H7 (cell line): ENCODE data around the gene EIF4H. TPM values are rescaled to one million over a fixed set of nuclear protein-coding genes. Genes with fewer than 3 reads are reported as not detected.
"Not testable (repeated sequence)": the region's sequence is repeated elsewhere in the genome, so short reads cannot be mapped to it uniquely, and the experiment has no call there.

ENCODE experiments used
- DNase-seq: peaks from one replicate; pipeline ENCODE4 v3.0.0; 2012
- H3K27me3 ChIP-seq: 2 replicates; pipeline ENCODE4 v1.6.0; 2011; ENCODE audit warnings: mild to moderate bottlenecking, low read length; ENCODE audit not compliant: control insufficient read depth, insufficient read depth
- H3K36me3 ChIP-seq: replicated peaks from 2 replicates; pipeline ENCODE4 v1.5.1; 2011; ENCODE audit warnings: low read length; ENCODE audit not compliant: control insufficient read depth, insufficient read depth
- H3K4me3 ChIP-seq: 2 replicates; pipeline ENCODE4 v1.5.1; 2011; ENCODE audit warnings: low read depth, mild to moderate bottlenecking, control low read depth, low read length, moderate library complexity; ENCODE audit not compliant: insufficient read depth
- total RNA-seq: library from RNA; depleted of rRNA; stranded (reverse); fragments of >200 nt; shearing (Covaris generic); gene quantifications from 2 replicates; pipeline ENCODE4 v1.2.3, GENCODE V29; 2014

Gene EIF4H
- total RNA-seq, 1 experiment from 2014 or later, result 316 TPM

GRCh38 chr7:74157605-74158004 lies 16.6 kb upstream of the EIF4H start:
- Histone ChIP-seq H3K36me3 (no peaks in the 10 kb centered on the region), H3K27me3 (no peaks in the 10 kb centered on the region), H3K4me3 (no peak overlapping the region)
- DNase-seq, result no peak

- Histone ChIP-seq H3K4me3 (no peak overlapping the region), H3K36me3 (no peaks in the 10 kb centered on the region), H3K27me3 (no peaks in the 10 kb centered on the region)
- peak; percentile 49 for DNase-seq
Observed at GRCh38 chr7:74164985-74165456, 9.1 kb upstream of the EIF4H start.

- no peak overlapping the region for H3K4me3 ChIP-seq
- no peaks in the 10 kb centered on the region for H3K27me3 ChIP-seq
- no peaks in the 10 kb centered on the region for H3K36me3 ChIP-seq
- no peak for DNase-seq
Observed at GRCh38 chr7:74165867-74166593, 8.1 kb upstream of the EIF4H start.

- DNase-seq, H3K4me3 ChIP-seq, H3K36me3 ChIP-seq, H3K27me3 ChIP-seq: not testable (repeated sequence)
Observed at GRCh38 chr7:74167324-74167723, 6.8 kb upstream of the EIF4H start.

GRCh38 chr7:74173074-74173473 lies 1.1 kb upstream of the EIF4H start:
- H3K4me3 ChIP-seq, result peak overlapping the region; percentile 93
- no peaks in the 10 kb centered on the region for H3K27me3 ChIP-seq
- H3K36me3 ChIP-seq, result peaks cover 3% of the 10 kb centered on the region
- no peak for DNase-seq

GRCh38 chr7:74173491-74173865 lies 678 bp upstream of the EIF4H start:
- Histone ChIP-seq H3K27me3 (no peaks in the 10 kb centered on the region), H3K4me3 (peak overlapping the region; percentile 93), H3K36me3 (peaks cover 4% of the 10 kb centered on the region)
- DNase-seq, result no peak

GRCh38 chr7:74174606-74175082 lies 488 bp downstream of the EIF4H start:
- Histone ChIP-seq H3K4me3 (peak overlapping the region; percentile 93), H3K36me3 (peaks cover 7% of the 10 kb centered on the region), H3K27me3 (no peaks in the 10 kb centered on the region)
- peak; percentile 81 for DNase-seq

- Histone ChIP-seq H3K27me3 (no peaks in the 10 kb centered on the region), H3K36me3 (peaks cover 7% of the 10 kb centered on the region), H3K4me3 (peak overlapping the region; percentile 93)
- no peak for DNase-seq
Observed at GRCh38 chr7:74175340-74175739, 1.2 kb downstream of the EIF4H start.

- Histone ChIP-seq H3K27me3 (no peaks in the 10 kb centered on the region), H3K36me3 (peaks cover 7% of the 10 kb centered on the region)
- DNase-seq, result no peak
Observed at GRCh38 chr7:74176555-74176954, 2.4 kb downstream of the EIF4H start.

GRCh38 chr7:74178632-74179031 lies 4.5 kb downstream of the EIF4H start:
- Histone ChIP-seq H3K36me3 (peaks cover 7% of the 10 kb centered on the region), H3K4me3 (no peak overlapping the region), H3K27me3 (no peaks in the 10 kb centered on the region)
- DNase-seq, result no peak

More at GRCh38 chr7:74176555-74176954, 2.4 kb downstream of the EIF4H start:
- H3K4me3 ChIP-seq, result no peak overlapping the region

GRCh38 chr7:74179935-74180604 lies 5.9 kb downstream of the EIF4H start:
- Histone ChIP-seq H3K4me3 (no peak overlapping the region), H3K27me3 (no peaks in the 10 kb centered on the region), H3K36me3 (peaks cover 7% of the 10 kb centered on the region)
- DNase-seq, result no peak

- H3K36me3 ChIP-seq, result peaks cover 7% of the 10 kb centered on the region
- no peak for DNase-seq
Observed at GRCh38 chr7:74180866-74181265, 6.7 kb downstream of the EIF4H start.

GRCh38 chr7:74181821-74182220 lies 7.7 kb downstream of the EIF4H start:
- no peaks in the 10 kb centered on the region for H3K27me3 ChIP-seq
- H3K4me3 ChIP-seq, result no peak overlapping the region
- peaks cover 7% of the 10 kb centered on the region for H3K36me3 ChIP-seq
- no peak for DNase-seq

More at GRCh38 chr7:74180866-74181265, 6.7 kb downstream of the EIF4H start:
- Histone ChIP-seq H3K4me3 (no peak overlapping the region), H3K27me3 (no peaks in the 10 kb centered on the region)

GRCh38 chr7:74182453-74183090 lies 8.4 kb downstream of the EIF4H start:
- DNase-seq, result no peak
- H3K27me3 ChIP-seq, result no peaks in the 10 kb centered on the region
- no peak overlapping the region for H3K4me3 ChIP-seq
- H3K36me3 ChIP-seq, result peaks cover 6% of the 10 kb centered on the region

GRCh38 chr7:74183142-74183541 lies 9.0 kb downstream of the EIF4H start:
- no peak for DNase-seq
- H3K27me3 ChIP-seq, result no peaks in the 10 kb centered on the region
- H3K4me3 ChIP-seq, result no peak overlapping the region
- H3K36me3 ChIP-seq, result peaks cover 8% of the 10 kb centered on the region
